ENCODE results near the gene MTFR1L.

MTFR1L gene

DNA sequence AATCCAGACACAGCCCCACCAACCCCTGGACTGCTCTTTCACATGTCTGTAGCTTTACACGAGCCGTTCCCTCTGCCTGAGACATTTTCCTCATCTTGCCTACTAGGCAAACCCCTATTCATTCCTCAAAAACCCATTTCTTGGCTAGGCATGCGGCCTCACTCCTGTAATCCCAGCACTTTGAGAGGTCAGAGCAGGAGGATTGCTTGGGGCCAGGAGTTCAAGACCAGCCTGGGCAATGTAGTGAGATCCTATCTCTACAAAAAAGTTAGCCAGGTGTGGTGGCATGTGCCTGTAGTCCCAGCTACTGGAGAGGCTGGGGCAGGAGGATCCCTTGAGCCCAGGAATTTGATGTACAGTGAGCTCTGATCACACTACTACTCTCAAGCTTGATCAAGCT is 44.7 kb downstream of the MTFR1L start:
- no peak for DNase-seq

DNA sequence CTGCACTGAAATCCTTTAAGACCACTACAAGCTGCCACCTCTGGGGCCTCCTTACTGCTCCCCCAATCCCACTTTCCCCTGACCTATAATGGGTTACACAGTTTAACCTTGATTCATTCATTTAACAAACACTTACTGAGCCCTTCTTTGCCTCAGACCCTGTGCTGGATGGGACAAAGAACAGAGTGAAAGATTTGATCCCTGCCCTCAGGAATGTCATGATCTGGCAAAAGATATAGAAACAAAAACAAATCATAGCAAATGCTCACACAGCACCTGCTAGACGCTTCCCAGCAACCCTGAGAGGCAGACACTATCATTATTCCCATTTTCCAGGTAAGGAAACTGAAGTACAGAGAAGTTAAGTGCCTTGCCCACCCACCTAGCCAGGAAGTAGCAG is 46.5 kb downstream of the MTFR1L start:
- DNase-seq: no peak

DNA sequence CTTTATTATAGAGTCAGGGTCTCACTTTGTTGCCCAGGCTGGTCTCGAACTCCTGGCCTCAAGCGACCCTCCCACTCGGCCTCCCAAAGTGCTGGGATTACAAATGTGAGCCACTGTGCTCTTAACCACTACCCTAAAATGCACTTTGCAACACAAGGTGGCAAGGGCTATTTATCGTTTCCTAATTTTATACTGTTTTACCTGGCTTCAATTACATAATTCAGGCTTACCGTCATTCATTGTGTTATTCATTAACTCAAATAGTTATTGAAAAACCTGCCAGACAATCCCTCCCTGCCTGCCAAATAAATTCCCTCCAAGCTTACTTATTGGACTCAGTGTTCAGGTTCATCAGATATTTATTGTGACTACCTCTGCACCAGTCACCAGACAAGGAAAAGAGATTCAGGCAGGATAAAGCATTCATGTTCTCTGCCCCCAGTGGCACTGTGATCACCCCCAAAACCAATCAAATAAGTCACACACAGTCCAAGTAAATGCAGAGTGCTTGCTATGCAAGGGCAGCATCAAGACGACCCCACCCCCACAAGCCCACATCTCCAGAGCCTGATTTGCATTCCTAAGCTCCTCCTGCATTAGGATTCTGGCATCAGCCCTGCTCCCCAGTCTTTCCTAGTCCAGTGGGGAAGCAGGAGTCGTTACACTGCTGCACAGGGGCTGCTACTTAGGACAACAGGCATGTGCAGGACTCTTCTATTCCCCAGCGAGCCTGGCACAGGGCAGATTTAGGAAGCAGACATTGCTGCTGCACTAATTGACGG is 47.6 kb downstream of the MTFR1L start:
- DNase-seq: no peak

DNA sequence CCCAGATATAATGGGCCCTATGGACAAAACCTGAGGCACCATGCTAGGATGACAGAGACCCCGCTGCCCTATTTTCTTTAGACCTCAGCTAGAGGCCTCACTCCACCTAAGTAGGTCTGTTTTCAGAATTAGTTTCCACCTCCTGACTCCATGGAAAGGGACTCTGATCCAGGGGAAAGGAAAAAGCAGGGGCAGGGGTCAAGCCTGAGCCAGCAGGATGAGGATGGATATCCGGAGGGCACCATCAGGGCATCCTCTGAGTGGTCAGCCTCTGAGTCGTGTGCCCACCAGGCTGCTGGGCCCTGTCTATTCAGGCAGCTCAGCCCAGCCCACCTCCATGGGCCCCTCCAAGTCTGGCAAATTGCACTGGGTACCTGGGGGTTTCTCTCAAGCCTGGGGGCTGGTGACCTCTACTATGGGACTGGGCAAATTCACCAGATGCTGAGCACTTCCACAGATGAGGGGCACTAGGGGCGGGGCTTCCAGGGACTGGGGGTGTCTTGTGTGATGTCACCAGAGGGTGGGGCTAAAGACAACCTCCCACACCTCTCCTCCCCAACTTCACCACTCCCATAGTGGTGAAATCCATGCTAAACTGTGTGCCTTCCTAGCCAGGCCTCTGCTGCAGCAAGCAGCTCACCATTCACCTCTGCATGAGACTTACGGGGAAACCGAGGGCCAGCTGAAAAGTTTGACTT is 50.3 kb downstream of the MTFR1L start:
- DNase-seq: no peak

DNA sequence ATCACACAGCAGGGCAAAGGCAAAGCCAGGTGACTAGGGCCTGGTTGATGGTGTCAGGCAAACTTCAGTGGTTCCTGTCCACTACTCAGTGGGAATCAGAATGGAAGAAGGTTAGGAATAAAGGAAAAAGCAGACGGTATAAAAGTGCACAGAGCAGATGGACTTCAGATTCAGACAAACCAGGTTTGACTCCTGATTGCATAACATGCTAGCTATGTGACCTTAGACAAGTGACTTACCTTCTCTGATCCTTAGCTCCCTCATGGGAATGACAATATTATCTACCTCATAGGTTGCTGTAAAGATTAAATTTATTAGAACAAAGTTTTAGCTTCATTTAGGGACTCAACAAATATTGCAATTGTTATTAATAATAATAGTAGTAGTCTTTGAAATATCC is 50.9 kb downstream of the MTFR1L start:
- no peak for DNase-seq

DNA sequence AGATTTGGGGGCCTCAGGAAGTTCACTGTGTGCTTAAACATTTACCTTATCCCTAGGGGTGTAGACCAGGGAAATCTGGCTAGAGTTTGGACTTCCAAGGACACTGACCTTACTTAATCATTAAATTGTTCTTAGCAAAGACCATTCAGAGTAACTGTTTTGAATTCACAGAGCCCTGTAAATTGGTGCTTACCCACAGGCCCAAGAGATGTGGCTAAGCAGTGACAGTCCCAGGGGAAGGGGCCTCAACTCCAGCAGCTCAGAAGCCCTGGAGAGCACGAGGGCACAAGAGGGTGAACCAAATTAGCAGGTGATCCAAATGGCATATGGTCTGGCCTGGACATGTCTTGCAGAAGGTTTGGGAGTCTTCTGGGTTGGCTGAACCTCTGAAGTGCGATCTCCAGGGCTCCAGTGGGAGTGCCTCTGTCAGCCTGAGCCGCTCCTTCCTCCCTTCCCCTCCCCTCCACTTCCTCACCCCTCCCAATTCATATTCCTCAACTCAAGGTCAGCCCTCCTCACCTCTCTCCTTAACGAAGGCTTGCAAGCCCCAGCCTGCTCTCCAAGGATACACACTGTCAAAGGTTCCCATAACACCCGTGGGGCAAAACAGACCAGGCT is 51.4 kb downstream of the MTFR1L start:
- no peak for DNase-seq

DNA sequence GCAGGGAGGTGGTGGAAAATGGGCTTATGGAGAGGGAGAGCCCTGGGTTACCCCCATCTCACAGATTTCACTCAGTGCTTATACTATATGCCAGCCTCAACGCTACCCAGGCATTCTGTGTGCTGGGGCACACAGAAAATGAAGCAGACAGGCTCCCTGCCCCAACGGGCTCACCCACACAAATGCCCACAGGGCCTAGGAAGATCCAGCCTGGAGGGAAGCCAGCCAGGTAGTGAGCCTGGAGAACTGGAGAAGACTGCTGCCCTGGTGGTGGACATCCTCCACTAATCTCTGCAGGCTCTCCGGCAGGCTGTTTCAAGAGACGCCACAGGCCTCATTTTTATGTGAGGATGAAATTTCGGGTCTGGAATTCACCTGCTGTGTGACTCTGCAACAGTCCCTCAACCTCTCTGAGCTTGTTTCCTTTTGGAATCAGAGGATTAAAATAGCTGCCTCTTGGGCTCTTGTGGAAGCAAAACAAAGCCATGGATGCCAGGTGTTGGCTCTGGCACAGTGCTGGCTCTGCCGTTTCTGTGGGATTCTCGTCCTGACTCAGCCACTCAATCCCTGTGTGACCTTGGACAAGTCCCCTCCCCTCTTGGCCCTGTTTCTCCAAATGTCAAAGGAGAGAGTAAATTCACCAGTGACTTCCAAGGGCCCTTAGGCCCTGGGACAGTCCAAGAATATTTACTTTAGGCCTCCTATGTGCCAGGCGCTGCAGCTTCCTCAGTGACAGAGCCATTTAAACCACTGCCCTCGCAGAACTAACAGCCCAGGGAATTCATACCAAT is 52.1 kb downstream of the MTFR1L start:
- no peak for DNase-seq

DNA sequence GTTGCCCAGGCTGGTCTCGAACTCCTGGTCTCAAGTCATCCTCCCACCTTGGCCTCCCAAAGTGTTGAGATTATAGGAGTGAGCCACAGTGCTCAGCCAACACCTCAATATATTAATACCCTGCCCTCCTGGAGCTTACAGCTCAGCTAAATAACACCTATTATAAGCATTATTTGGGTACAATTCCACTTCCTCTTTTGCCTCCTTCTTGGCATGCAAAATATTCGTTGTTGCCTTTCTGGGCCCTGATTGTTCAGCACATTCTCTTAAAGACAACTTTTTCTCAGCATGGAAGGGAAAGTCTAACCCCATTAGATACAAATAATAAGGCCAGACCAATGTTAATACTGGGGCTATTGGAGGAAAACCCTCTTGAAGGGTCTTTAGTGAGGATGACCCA is 53.0 kb downstream of the MTFR1L start:
- DNase-seq: no peak

DNA sequence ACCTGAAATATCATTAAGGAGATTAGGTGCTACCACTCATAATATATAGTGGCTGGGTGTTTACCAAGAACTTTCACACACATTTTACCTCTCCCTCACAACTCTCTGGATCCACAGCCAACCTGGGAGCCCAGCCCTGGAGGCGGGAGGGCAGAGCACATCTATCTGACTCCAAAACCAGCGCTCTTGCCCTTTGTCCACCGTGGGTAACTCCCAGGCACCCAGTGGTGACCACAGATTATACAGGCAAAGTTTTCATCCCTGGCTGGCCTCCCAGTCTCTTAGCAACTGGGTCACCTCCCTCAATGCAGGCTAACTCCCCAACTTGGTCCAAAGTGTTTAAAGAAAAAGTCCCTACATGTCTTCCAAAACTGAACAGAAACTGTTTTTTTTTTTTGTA is 53.4 kb downstream of the MTFR1L start:
- DNase-seq: no peak

DNA sequence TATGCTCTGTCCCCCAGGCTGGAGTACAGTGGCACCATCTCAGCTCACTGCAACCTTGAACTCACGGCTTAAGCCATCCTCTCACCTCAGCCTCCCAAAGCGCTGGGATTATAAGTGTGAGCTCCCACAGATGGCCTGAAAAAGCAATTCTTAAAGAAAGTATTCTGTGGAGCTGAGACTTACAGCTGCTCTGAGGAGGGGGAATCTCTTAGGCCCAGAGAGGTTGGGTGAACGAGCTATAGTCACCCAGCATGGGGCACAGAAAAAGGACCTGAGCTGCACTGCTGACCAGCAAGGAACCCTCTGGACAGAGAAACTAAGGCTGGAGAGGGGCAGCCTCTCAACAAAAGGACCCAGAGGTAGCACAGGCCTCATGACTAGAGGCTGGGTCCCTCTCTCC is 54.5 kb downstream of the MTFR1L start:
- DNase-seq: no peak

DNA sequence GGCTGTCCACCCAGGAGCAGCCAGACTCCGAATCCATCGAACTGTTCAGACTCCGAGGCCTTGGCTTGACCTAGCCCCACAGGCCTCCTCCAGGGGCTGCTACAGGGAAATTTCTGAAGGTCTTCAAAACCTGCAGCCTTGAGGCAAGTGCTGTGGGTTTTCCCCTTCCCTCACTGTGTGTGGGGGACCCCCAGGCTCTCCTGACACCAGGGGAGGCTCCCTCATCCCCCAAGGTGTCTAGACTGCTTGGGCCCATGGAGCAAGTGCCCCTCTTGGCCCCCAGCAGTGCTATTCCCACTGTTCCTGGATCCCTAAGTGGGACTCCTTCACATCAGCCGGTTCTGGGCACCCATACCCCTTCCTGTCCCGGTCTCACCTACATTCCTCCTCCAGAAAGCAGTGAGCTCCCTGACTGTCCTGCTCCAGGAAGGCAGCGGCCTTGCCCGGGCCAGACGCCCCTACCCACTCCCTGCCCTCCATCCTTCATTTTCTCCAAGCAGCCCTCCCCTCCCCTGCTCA is 54.9 kb downstream of the MTFR1L start:
- no peak for DNase-seq

DNA sequence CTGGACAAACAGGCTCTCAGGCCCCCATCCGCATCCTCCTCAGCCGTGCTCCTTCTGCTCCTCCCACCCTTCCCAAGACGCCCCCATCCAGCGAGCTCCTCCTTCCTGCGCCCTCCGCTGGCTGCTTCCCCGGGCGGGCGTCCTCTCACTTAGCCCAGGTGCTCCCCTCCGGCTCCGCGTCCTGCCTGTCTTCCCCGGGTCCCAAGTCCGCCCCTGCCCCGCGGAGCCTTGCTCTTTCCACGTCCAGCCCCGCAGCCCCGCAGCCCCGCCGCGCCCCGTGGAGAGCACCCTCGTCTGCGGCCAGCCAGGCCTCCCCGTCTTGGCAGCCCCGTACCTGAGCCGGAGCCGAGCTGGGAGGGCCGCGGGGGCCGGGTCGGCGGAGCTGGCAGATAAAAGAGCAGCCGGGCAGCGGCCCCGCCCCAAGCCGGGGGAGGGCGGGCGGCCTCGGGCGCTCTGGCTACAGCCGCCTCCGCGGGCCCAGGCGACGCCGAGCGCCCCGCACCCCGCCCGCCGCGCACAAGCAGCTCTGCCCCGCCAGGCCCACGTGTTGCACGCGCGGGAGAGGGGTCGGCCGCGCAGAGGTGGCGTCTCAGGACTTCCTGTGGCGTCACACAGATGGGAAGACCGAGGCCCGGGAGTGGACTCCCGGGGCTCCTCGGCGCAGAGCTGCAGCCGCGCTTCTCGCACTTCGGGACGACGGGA is 55.6 kb downstream of the MTFR1L start, which contains the start of gene PAQR7:
Gene PAQR7 (minus strand): TSS at position 555 of the 702 bp plus-strand sequence. CDS start 11,869 bp downstream, outside the sequence.
- DNase-seq: no peak

DNA sequence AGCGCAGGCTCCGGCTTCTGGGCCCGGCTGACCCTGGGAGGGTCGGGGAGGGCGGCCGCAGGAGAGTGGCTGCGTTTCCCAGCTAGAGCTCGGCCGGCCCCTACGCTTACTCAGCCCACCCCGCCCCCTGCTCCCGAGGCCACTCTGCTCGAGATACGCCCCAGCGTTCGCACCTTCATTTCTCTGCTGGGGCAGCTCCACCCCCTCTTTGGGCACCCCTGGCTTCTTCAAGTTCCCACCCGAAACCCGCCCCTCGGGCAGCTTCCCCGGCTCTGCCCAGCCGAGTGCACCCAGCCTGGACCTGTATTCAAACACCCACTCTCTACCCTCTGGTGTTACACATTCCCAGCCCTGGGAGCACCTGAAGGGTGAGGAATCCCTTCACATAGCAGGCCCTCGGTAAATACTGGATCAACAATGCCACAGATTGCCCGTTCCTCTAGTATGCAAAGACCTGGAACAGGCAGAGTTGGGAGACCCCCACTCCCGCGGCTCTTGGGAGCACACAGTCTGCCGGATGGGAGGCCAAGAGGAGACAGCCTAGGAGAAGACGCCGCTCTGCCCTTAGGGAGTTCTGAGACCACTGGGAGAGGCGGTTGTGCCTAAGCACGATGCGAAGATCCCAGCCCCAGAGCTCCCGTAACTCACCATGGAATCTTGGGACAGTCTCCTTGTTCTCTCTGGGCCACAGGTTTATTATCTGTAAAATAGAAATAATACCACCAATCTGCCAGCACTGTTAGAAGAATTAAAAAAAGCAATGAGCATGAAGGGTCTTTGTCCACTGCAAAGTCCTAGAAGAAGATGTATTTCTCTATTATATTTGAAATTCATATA is 56.3 kb downstream of the MTFR1L start:
- no peak for DNase-seq

DNA sequence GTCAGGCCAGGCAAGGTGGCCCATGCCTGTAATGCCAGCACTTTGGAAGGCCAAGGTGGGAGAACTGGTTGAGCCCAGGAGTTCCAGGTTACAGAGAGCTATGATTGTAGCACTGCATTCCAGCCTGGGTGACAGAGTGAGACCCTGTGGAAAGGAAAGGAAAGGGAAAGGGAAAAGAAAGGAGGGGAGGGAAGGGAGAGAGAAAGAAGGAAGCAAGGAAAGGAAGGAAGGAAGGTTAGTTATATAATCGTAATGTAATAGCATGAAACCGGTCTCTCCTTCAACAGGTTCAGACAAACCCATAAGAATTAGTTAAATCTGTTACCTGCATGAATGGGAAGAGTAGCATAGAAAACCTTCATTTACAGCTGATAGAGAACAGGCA is 56.9 kb downstream of the MTFR1L start:
- DNase-seq: no peak

DNA sequence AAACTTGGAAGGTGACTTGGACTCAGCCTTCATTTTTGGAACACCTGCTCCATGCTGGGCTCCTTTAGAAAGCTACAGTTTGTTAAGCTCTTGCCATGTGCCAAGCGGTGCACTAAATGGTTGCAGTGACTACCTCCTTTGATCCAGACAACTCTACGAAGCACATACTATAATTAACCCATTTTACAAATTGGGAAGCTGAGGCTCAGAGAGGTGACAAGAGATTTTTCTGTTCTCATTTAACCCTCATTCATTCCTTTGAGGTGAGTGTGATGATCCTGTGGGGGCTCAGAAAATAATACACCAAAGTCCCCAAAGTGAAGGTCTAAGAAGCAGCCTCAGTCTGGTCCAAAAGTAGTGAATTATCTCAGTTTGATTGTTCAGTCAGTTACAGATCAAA is 57.4 kb downstream of the MTFR1L start:
- no peak for DNase-seq

DNA sequence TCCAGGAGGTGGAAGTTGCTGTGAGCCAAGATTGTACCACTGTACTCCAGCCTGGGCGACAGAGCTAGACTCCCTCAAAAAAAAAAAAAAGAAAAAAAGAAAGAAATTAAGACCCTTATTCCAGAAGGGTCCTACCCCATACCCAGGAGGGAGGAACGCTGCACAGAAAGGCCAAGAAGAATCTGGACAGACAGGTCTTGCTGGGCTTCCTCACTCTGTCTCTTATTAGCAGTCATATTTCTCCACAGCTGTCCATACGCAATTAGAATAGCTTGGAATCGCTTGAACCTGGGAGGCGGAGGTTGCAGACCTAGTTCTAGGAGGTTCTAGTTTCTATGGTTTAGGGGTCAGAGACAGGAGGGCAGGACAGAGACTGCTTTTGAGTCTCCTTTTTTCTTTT is 58.9 kb downstream of the MTFR1L start:
- no peak for DNase-seq

DNA sequence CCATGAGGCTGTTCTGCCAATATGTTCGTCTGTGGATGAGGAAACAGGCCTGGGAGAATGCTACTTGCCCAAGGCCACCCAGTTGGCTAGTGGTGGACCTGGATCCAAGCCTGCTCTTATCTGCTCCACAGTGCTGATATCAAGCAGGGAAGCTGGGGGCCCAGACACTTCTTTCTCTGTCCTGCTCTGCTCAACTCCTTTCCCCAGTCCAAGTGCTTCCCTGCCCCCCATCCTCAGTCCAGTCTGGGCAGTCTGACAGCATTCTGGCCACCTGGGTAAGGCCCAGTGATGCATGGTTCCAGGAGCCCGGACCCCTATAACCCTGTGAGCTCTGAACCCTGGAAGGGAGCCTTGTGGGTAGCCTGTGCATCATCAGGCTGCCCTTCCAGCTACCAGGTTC is 59.9 kb downstream of the MTFR1L start:
- no peak for DNase-seq

DNA sequence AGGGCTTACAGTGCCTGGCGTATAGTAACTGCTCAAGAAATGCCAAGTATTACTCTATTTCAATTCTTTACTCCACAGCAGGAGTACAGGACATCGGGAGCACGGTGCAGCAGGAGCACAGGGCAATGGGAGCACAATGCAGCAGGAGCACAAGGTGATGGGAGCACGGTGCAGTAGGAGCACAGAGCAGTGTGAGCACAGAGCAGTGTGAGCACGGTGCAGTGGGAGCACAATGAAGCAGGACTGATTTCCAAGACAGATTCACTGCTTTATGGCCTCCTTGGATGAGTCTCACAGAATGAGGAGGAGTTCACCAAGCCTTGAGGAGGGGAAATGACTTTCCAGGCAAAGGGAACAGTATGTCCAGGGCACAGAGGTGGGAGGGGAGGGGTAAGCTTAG is 60.8 kb downstream of the MTFR1L start:
- no peak for DNase-seq

DNA sequence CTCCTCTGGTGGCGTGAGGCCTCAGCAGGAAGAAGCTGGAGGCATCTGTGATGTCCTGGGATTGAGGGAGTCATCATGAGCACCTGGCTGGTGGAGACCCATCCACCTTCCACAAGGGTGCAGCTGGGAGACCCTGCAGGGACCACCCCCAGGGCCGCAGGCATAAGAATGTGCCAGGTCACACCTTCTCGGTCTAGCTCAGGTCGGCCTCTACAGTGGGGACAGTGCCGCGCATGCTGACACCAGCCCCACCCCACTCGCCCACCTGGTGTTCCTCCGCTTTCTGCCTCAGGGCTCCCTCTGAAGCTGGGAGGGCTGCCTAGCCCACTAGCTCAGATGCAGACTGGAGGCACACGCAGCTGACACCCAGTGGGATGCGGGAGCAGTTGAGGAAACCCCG is 61.5 kb downstream of the MTFR1L start:
- DNase-seq: no peak
